ENCODE data around the gene TNFSF13B.

DNA sequence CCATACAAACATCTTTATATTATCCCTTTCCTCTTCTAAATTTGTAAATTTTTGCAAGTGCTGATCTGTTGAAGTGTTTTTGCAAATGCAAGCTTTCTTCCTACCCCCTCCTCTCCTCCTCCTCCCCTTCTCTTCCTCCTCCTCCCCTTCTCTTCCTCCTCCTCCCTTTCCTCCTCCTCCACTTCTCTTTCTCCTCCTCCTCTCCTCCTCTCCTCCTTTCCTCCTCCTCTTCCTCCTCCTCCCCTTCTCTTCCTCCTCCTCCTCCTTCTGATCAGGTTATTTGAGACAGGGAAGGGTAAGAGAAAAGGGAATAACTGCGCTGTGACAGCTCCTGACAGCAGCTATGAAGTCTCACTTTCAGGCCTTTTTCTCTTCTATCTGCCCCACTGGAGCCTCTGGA is 8.9 kb downstream of the TNFSF13B start:
- TF ChIP-seq CTCF (IDR thresholded peaks at IDR 0.05) = no peak
- no peak for TF ChIP-seq POLR2A (IDR thresholded peaks at IDR 0.05)

All from uterus (tissue), 2 donors.